OCI-LY3 (cell line): Measurements from ENCODE around the gene MXRA8.

Experiments used
- EZH2phosphoT487 ChIP-seq: fragments of 200-600 bp; shearing (Covaris generic); IDR thresholded peaks from 2 replicates; pipeline ENCODE4 v1.6.1; 2018; ENCODE audit warnings: antibody characterized with exemption, mixed run types, low read depth
- TF ChIP-seq, protein P1 (sequence below): fragments of 200-600, 300-600 bp; sonication (generic); IDR thresholded peaks from 2 replicates; pipeline ENCODE4 v1.5.1; 2014; ENCODE audit warnings: antibody characterized with exemption, low read length, low read depth

DNA sequence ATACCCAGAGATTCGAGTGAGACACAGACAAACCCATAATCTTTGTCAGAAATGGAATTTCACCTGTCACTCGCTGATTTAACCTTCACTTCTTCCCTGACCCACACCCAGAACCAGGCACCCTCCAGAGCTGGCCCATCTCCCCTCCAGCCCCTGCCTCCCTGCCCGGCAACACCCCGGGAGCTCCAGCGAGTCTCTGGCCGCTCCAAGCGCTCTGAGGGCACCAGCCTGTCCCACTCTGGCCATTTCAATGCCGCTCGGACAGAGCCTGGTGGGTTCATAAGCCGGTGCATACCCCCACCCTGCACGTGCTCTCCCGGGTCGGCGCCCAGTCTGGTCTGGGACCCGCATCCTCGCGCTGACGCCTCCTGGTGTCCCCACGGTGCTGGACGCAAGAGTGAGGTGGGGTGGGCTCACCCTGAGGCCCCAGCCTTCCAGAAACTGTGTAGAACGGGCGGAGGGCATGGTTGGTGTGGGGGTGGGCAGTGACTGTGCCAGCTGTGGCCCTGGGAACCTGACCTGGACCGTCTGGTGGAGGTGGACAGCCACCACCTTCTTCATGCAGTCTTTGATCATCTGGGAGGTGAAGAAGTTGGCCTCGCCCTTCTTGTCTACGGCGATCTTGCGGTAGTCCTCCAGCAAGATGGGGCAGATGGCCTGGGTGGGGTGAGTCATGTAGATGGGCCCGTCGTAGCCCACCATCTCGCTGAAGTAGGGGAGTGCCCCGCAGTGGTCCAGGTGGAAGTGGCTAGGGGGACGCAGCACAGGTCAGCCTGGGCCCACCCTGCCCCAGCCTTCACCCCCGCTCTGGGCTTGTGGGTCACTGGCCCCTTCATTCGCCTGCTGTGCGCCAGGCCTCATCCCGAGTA lies 39.3 kb downstream of the MXRA8 start:
- TF ChIP-seq, protein P1, sequence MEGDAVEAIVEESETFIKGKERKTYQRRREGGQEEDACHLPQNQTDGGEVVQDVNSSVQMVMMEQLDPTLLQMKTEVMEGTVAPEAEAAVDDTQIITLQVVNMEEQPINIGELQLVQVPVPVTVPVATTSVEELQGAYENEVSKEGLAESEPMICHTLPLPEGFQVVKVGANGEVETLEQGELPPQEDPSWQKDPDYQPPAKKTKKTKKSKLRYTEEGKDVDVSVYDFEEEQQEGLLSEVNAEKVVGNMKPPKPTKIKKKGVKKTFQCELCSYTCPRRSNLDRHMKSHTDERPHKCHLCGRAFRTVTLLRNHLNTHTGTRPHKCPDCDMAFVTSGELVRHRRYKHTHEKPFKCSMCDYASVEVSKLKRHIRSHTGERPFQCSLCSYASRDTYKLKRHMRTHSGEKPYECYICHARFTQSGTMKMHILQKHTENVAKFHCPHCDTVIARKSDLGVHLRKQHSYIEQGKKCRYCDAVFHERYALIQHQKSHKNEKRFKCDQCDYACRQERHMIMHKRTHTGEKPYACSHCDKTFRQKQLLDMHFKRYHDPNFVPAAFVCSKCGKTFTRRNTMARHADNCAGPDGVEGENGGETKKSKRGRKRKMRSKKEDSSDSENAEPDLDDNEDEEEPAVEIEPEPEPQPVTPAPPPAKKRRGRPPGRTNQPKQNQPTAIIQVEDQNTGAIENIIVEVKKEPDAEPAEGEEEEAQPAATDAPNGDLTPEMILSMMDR: no peak
- TF ChIP-seq EZH2phosphoT487: no peak
